HG03025 (cell line): Measurements from ENCODE around the gene HOXC11.

Source experiments
- ATAC-seq: cut with Tn5 transposase; IDR thresholded peaks from one replicate; pipeline ENCODE4 v1.9.1; 2021; ENCODE audit warnings: mild to moderate bottlenecking, moderate library complexity; ENCODE audit not compliant: unreplicated experiment, low FRiP score

Gene HOXC11

DNA sequence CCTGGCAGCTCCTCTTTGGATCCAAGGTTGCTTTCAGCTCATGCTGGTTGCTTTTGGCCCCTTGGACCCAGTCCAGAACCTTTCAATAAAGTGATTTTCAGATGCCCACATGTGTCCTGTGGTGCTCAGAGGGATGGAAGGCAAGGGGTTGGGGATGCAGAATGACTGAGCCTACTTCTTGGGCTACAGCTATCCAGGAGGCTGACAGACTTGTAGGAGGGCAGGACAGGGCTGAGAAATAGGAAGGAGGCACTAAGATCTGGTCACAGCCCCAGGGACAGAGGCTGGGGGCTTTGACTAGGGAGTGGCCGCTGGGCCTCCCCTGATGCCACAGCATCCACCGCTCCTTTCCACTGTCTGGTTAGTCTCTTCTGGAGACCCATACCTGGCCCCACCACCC is 1.2 kb upstream of the HOXC11 start:
- no peak for ATAC-seq

DNA sequence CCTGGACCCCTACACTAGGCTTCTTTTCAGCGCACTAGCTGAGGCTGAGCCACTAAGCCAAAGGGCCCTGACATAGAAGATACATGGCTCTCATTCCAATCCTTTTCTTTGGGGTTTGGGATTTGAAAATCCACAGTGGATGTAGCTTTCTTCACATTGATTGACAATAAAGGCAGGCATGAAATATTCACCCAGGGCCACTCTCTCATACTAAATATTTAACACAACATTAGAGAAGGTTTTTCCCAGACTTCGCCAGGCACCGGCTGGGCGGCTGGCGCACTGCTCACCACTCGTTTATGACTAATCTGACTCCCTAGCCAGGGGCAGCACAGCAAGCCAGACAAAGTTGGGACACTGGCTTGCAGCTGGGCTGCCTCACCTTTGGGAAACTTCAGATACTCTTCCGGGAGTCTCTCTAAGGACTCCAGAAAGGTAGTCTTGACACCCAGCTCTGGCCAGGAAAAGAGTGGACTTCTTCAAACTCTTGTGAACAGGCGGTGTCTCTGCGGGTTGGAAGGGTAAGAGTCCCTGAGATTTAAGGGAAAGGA is 699 bp upstream of the HOXC11 start:
- ATAC-seq, result no peak

GRCh38 chr12:53973236-53974042 is 513 bp downstream of the HOXC11 start:
- ATAC-seq, result no peak

- no peak for ATAC-seq
Observed at GRCh38 chr12:53974084-53975063, 1.4 kb downstream of the HOXC11 start, which contains the start of gene HOTAIR. HOTAIR (minus strand) TSS chr12:53974954.

DNA sequence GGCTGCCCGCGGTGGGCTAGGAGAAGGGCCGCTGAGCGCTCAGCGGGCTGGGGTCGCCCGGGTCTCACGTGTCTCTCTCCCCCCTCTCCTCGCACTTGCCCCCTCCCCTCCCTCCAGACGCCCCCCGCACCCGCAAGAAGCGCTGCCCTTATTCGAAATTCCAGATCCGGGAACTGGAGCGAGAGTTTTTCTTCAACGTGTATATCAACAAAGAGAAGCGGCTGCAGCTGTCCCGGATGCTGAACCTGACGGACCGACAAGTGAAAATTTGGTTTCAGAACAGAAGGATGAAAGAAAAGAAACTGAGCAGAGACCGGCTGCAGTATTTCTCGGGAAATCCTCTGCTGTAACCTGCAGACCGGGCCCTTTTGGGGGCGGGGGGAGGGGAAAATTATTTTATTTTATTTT is 2.1 kb downstream of the HOXC11 start:
- no peak for ATAC-seq

DNA sequence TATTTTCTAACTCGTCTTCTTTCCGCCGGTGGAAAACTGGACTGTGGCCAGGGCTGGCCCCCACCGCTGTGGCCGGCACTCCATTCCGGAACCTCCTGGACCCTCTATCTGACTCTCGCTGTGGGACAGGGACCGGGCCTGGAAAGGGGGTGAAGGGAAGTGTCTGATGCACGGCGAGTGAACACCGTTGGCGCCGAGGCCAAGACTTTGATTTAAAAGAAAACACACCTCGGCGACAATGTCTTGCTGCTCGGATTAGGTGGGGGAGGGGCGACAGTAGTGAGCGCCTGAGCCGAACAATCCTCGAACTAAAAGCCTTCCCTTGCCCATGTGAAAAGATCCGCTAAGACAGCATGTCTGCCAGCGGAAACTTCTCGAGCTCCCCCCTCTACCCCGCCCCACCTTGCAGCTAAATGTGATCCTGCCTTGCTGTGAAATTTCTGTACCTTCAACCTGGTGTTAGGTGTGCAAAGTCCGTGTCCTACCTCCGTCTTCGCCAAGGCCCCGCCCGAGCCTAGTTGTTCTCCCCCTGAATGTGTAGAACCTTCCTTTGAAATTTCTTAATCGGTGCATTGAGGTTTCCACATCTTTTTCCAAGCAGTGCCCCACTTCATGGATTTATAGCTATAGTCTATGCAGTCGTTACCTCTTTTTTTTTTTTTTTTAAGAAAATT is 2.7 kb downstream of the HOXC11 start:
- ATAC-seq, result no peak

DNA sequence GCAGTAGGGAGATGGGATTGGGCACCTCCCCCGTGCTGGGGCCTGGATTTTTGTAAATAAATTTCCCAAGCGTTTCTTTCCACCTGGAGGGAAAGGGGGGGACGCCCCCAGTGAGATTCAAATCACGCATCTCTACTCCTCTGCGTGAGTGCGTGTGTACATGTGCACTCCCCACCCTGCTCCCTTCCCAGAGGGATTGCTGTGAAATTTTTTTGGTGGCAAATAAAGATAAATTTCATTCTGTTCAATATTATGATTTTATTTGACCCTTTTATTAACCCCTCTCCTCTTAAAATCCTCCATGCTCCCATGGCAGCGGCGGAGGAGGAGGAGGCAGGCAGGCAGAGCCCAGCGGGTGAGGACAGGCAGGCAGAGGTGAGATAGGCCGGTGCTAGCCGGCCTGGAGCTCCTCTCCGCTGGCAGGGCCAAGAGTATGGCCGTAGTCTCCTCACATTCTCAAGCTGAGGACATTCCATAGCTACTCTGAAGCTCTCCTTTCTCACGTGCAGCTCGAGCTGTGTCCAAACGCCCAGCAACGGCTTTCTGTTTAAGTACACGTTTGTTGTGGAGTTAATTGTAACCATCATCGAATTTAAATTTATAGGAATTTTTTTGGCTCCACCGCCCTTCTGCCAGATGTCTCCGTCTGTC is 3.4 kb downstream of the HOXC11 start:
- ATAC-seq, result no peak

DNA sequence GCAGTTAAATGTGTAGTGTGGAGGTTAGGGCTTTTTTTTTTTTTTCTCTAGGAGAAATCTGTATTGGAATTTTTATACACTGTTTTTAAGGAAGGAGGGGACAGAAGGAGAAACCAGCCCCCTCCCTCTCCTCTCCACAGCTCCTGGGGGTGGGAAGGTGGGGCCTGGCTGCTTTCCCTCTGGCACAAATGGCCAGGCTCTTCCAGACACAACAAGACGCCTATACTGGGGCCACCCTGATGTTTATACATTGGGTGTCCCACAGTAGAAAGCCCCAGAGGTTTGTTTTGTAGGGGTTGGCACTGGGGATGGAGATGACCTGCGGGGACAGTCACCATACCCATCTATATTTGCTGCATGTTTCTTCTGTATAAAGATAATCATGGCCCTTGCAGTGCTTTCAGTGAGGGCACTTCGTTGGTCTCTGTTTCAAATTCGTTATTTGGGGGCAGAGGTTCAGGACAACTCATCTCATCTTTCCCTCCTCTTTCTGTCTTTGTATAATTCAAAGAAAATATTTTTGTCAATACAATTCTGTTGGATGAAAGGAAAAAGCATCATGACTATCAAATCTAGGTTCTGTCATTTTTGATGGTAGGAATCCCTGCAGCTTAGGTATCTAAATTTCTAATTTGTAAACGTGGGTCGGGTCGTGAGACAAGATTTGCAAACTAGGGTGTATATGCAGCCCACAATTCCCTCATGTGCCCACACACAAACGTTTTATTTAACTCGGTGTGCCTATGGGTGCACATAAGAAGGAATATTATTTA is 4.1 kb downstream of the HOXC11 start:
- no peak for ATAC-seq

DNA sequence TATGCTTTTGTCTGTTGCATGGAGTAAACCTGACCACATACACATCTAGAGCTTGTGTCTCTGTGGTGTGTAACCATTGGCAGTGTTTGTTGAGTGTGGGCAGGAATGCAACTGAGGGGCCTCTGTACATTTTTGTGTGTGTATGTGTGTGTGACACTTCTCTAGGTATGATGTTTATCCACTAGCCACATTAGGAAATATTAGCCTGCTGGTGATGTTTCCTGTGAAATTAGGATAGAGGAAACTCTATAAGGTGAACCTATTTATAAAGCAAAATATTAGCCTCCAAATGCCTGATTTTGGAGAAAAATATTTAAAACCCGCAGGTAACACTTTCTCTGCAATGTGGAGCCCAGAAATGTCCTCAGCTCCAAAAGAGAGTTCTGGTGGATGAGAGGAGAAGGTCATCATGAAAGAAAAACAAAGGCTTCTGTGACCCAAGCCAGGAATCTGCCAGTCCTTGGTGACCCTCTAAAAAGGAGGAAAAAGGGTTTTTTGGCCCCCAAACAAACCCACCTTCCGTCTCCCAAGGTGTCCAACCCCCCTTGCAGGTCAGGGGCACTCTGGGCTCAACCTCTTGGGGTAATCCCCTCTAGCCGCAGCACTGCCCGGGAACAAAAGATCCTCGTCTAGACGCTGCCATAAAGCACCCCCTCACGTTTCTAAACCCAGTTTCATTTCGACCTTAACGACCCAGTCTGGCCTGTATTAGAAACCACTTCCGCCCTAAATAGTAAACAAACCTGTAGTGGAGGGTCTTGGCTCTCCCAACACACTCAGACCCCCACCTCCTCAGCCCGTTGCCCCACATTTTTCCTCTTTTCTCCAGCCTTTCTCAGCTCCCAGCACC is 4.9 kb downstream of the HOXC11 start:
- no peak for ATAC-seq

GRCh38 chr12:53978477-53979356 is 5.8 kb downstream of the HOXC11 start:
- ATAC-seq, result no peak

DNA sequence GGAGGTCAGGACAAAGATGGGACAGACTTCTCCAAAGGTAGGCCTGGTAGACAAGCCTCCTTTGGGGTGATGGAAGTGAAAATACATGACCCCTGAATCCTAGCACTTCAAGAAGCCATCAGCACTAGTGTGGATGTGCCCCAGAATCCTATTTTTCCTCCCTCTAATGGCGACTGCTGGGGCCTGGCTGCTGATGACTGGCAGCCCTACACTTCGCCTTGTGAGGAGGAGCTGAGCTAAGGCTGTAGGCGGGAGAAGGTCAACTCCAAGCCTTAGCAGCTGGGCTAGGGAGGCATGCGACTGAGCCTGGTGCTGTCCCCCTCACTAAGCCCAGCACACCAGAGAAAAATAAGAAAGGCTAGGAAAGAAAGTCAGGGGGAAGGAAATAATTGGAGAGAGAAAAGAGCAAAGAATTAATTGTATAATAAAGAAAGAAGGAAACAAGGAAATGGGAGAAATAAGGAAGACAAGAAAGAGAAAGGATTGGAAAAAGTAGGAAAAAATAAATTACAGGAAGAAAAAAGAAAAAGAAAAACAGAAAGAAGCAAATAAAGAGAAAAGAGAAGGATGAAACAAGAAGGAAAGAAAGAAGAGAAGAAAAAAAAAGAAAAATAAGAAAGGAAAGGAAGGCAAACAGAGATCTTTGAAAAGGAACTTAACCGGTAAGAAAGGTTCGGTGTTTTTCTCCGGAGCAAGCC is 7.3 kb downstream of the HOXC11 start:
- ATAC-seq, result no peak

DNA sequence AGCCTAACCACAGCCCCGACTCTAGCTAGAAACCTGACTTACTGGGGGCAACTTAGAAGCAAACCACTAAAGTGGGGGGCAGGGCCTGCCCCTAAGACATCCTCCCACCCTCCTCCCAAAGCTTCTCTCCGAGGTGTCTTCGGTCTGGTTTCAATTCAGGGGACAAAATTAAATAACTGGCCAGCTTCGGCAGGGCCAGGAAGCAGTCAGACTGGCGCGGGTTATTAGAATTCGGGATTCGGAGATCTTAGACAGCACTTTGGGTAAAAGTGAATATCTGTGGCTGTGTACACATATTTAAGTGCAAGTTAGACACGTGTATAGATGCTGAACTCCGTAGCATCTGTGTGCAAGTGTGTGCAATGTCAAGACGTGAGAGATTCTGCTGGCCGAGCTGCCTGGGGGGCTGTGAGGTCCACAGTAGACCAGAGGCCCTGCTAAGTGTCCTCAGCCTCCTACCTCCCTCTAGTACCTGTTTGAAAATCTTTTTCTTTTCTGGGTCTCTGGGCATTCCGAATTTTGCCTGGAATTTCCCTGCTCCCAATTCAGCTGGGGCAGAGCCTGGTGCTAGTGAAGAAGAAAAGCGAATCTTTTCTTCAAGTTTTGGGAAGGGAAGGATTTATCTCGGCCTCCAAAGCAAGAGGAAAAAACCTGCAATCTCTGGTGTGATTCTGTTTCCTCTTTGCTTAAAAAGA is 8.0 kb downstream of the HOXC11 start:
- no peak for ATAC-seq

- ATAC-seq, result no peak
Observed at GRCh38 chr12:53981634-53982565, 9.0 kb downstream of the HOXC11 start.

DNA sequence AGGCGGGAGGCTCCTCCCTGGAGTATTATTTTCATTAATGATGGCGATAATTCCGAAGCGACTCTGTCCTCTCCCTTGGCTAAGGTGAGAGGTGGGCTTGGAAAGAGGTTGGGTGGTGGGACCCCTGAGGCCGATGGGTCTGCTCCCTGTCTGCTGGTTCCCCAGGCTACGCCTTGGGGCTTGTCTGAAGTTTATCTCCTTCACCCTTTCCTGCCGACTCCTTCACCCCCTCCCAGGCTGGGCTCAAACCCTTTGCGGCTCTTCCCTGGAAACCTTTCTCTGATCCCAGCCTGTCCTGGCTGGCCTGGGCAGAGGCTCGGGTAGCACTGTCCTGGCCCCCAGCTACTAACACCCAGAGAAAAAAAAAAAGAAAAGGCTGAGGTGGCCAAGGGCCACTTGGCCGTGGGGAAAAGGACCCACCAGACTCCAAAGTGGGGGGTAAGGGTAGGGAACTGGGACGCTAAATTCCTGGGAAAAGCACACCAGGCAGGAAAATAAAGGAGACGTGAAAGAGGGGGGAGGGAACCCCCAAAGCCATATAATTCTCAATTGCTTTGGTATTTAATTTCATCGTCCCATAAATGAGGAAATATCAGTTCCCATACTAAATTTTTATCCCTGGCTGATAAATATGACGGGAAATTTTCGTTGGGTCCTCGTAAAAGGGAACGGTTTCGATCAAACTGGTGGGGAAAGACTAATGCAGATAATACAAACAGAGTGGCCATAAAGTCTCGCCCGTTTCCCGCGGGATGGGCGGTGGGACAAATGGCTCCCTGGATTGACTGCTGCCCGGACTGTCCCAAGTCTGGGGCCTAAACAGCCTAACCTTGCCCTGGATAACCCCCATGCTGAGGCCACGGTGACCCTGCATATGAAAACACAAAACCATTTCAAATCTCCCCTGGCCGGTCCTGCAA is 10.0 kb downstream of the HOXC11 start:
- ATAC-seq, result no peak
